SK-N-SH (cell line): ENCODE measurements around the gene CUX1. TPM values are rescaled to one million over a fixed set of nuclear protein-coding genes. Genes with fewer than 3 reads are reported as not detected.

Experiments used
- CTCF ChIA-PET: fragments of 300-600, 350-600 bp; formaldehyde crosslinking; extraction: SDS; loops from one replicate; lab custom pipeline; 2021; lab: Yijun Ruan, JAX
- POLR2A ChIA-PET: fragments of 350-600 bp; sonication (Branson Sonifier 250); formaldehyde crosslinking; extraction: SDS; loops from one replicate; lab custom pipeline; 2020; ENCODE audit warnings: antibody characterized with exemption, inconsistent platforms; lab: Yijun Ruan, JAX
- DNase-seq: peaks from one replicate; pipeline ENCODE4 v3.0.0; 2012
- H2AFZ ChIP-seq: fragments of 200-600 bp; sonication (generic); 2 replicates; pipeline ENCODE4 v1.8.1; 2016; ENCODE audit warnings: antibody characterized with exemption, mild to moderate bottlenecking, low read depth
- H3F3A ChIP-seq: fragments of 200-600 bp; sonication (generic); replicated peaks from 2 replicates; pipeline ENCODE3; 2016; ENCODE audit warnings: antibody characterized with exemption, mild to moderate bottlenecking; ENCODE audit not compliant: insufficient read depth
- H3K27ac ChIP-seq, 2 experiments: fragments of 200-500 bp in 1 of 2; fragments of 200-600 bp in 1 of 2; sonication (Bioruptor generic) in 1 of 2; sonication (generic), shearing (Covaris generic) in 1 of 2; 2 replicates each; pipeline versions ENCODE4 v1.5.1 to v1.6.1; 2014 to 2016; ENCODE audit warnings: low read depth in 2 of 2, inconsistent platforms in 1 of 2, low read length in 1 of 2, mild to moderate bottlenecking in 1 of 2, mixed read lengths in 1 of 2
- H3K27me3 ChIP-seq: fragments of 200-600 bp; sonication (generic), shearing (Covaris generic); 2 replicates; pipeline ENCODE4 v1.6.1; 2016; ENCODE audit warnings: mixed run types; ENCODE audit not compliant: insufficient read depth
- H3K36me3 ChIP-seq, 2 experiments: fragments of 200-500 bp in 1 of 2; fragments of 200-600 bp in 1 of 2; sonication (Bioruptor generic) in 1 of 2; sonication (generic) in 1 of 2; replicated peaks in 1 of 2; 2 replicates each; pipeline versions ENCODE3 to v1.5.1; 2014 to 2016; ENCODE audit warnings: low read length in 1 of 2, mild to moderate bottlenecking in 1 of 2; ENCODE audit not compliant: insufficient read depth in 2 of 2, control insufficient read depth in 1 of 2
- H3K4me1 ChIP-seq, 2 experiments: fragments of 200-500 bp in 1 of 2; fragments of 200-600 bp in 1 of 2; sonication (Bioruptor generic) in 1 of 2; sonication (generic), shearing (Covaris generic) in 1 of 2; 2 replicates each; pipeline versions ENCODE4 v1.5.1 to v1.6.1; 2014 to 2016; ENCODE audit warnings: low read depth in 1 of 2, low read length in 1 of 2, mixed run types in 1 of 2; ENCODE audit not compliant: insufficient read depth in 2 of 2, control insufficient read depth in 1 of 2
- H3K4me2 ChIP-seq: fragments of 200-600 bp; sonication (generic), shearing (Covaris generic); 2 replicates; pipeline ENCODE4 v1.6.1; 2017; ENCODE audit warnings: mixed run types
- H3K4me3 ChIP-seq, 2 experiments: fragments of 200-500 bp in 1 of 2; fragments of 200-600 bp in 1 of 2; sonication (Bioruptor generic) in 1 of 2; sonication (generic), shearing (Covaris generic) in 1 of 2; 2 replicates each; pipeline versions ENCODE4 v1.5.1 to v1.8.1; 2014 to 2016; ENCODE audit warnings: low read depth in 2 of 2, inconsistent platforms in 1 of 2, low read length in 1 of 2, mild to moderate bottlenecking in 1 of 2, mixed read lengths in 1 of 2, moderate library complexity in 1 of 2
- H3K79me2 ChIP-seq: fragments of 200-600 bp; sonication (generic); 2 replicates; pipeline ENCODE4 v1.8.1; 2017; ENCODE audit warnings: mild to moderate bottlenecking; ENCODE audit not compliant: insufficient read depth
- H3K9ac ChIP-seq: fragments of 200-600 bp; sonication (generic); 2 replicates; pipeline ENCODE4 v1.6.1; 2017; ENCODE audit warnings: mixed run types
- H3K9me2 ChIP-seq: fragments of 200-600 bp; sonication (generic); 2 replicates; pipeline ENCODE4 v1.6.1; 2017; ENCODE audit warnings: mixed run types
- H3K9me3 ChIP-seq: fragments of 200-600 bp; sonication (generic); 2 replicates; pipeline ENCODE4 v1.6.1; 2017; ENCODE audit warnings: mixed run types, mild to moderate bottlenecking, moderate library complexity
- H4K20me1 ChIP-seq: fragments of 200-600 bp; sonication (generic); 2 replicates; pipeline ENCODE4 v1.6.1; 2017; ENCODE audit warnings: mild to moderate bottlenecking, mixed run types; ENCODE audit not compliant: insufficient read depth
- CTCF ChIP-seq: fragments of 200-600 bp; sonication (generic); IDR thresholded peaks from 2 replicates; pipeline ENCODE4 v1.6.1; 2017; ENCODE audit warnings: antibody characterized with exemption, mild to moderate bottlenecking, moderate library complexity
- EP300 ChIP-seq, 2 experiments: IDR thresholded peaks; 2 replicates each; pipeline versions ENCODE4 v1.4.0 to v1.6.1; 2012; ENCODE audit warnings: borderline replicate concordance in 1 of 2, low read depth in 1 of 2, low read length in 1 of 2
- FOSL2 ChIP-seq: IDR thresholded peaks from 2 replicates; pipeline ENCODE4 v1.4.0; 2012; ENCODE audit warnings: low read depth, mild to moderate bottlenecking, moderate library complexity, borderline replicate concordance
- FOXM1 ChIP-seq: IDR thresholded peaks from 2 replicates; pipeline ENCODE4 v1.4.0; 2012; ENCODE audit warnings: low read depth, mild to moderate bottlenecking
- GABPA ChIP-seq: IDR thresholded peaks from 2 replicates; pipeline ENCODE4 v1.4.0; 2012; ENCODE audit warnings: low read depth, mild to moderate bottlenecking
- JUND ChIP-seq: IDR thresholded peaks from 2 replicates; pipeline ENCODE4 v1.4.0; 2012
- MAX ChIP-seq: IDR thresholded peaks from 2 replicates; pipeline ENCODE4 v1.4.0; 2012; ENCODE audit warnings: low read depth
- MEF2A ChIP-seq: IDR thresholded peaks from 2 replicates; pipeline ENCODE4 v1.4.0; 2012; ENCODE audit warnings: low read depth, borderline replicate concordance
- MXI1 ChIP-seq: IDR thresholded peaks from 2 replicates; pipeline ENCODE4 v1.6.1; 2012; ENCODE audit warnings: mild to moderate bottlenecking, low read depth, low read length, improper control_type of control experiment
- NRF1 ChIP-seq: IDR thresholded peaks from 2 replicates; pipeline ENCODE4 v1.6.1; 2012; ENCODE audit warnings: low read depth, mild to moderate bottlenecking, low read length
- RCOR1 ChIP-seq: fragments of 150-350 bp; IDR thresholded peaks from 2 replicates; pipeline ENCODE4 v1.6.1; 2017; ENCODE audit warnings: antibody characterized with exemption, low read length
- REST ChIP-seq: IDR thresholded peaks from 2 replicates; pipeline ENCODE4 v1.6.1; 2012; ENCODE audit warnings: mild to moderate bottlenecking, low read depth, low read length, moderate library complexity
- RFX5 ChIP-seq: IDR thresholded peaks from 2 replicates; pipeline ENCODE4 v1.6.1; 2012; ENCODE audit warnings: mild to moderate bottlenecking, improper control_type of control experiment, low read length
- TAF1 ChIP-seq: IDR thresholded peaks from 2 replicates; pipeline ENCODE4 v1.6.1; 2012; ENCODE audit warnings: low read depth, mild to moderate bottlenecking, low read length, moderate library complexity, borderline replicate concordance
- USF1 ChIP-seq: IDR thresholded peaks from 2 replicates; pipeline ENCODE4 v1.4.0; 2012; ENCODE audit warnings: low read depth, borderline replicate concordance
- WGBS: methylation state at CpG from one replicate; pipeline ENCODE4 v1.1.6; 2017; ENCODE audit warnings: low lambda C conversion rate; 5-methylcytosine and 5-hydroxymethylcytosine counted together
- polyA plus RNA-seq, 3 experiments: library from polyadenylated mRNA; depleted of rRNA; stranded (reverse); fragments of >200 nt; gene quantifications; 2 replicates each; pipeline ENCODE4 v1.2.3, GENCODE V29; 2012

The CUX1 gene
- polyA plus RNA-seq, 1 of the 3 experiments (the other 2 are of a cell fraction) = 68.6 TPM

GRCh38 chr7:102098986-102099385 is 281.6 kb downstream of the CUX1 start:
- no peaks in the 10 kb centered on the region for H3K79me2 ChIP-seq
- DNase-seq = no peak
- no peak overlapping the region for H3K4me2 ChIP-seq
- H3K9ac ChIP-seq = no peak overlapping the region
- H4K20me1 ChIP-seq = no peaks in the 10 kb centered on the region
- no peak overlapping the region for H3K4me3 ChIP-seq
- CTCF ChIA-PET = no interaction called here
- TF ChIP-seq RFX5 (no peak), REST (no peak), EP300 (IDR thresholded peaks at IDR 0.05; ENCODE audit: borderline replicate concordance in 1 of 2, low read depth in 1 of 2, low read length in 1 of 2) (no peak), JUND (no peak), FOSL2 (no peak), USF1 (no peak), MAX (no peak), GABPA (no peak)
- TF ChIP-seq, all 33 proteins: peak for 0
- H2AFZ ChIP-seq = no peak overlapping the region
- H3K4me1 ChIP-seq = peaks cover 0 to 9% of the 10 kb centered on the region in 2 experiments; a peak in 1 of 4 replicates
- H3K9me3 ChIP-seq = no peaks in the 10 kb centered on the region
- no peaks in the 10 kb centered on the region for H3F3A ChIP-seq
- H3K9me2 ChIP-seq = no peaks in the 10 kb centered on the region
- WGBS = 96% methylated on average over 6 of the region's 6 CpGs
- no peak overlapping the region for H3K27ac ChIP-seq
- H3K27me3 ChIP-seq = no peaks in the 10 kb centered on the region
- H3K36me3 ChIP-seq = peaks cover 9 to 10% of the 10 kb centered on the region in 2 experiments
- POLR2A ChIA-PET = interaction anchor here (0.7 kb wide), 1 partner anchor 193 kb away, joined by 3 read pairs; no protein-coding TSS in a partner anchor

GRCh38 chr7:102099474-102099873 is 282.0 kb downstream of the CUX1 start:
- H3F3A ChIP-seq = no peaks in the 10 kb centered on the region
- H3K4me3 ChIP-seq = no peak overlapping the region
- H2AFZ ChIP-seq = no peak overlapping the region
- H3K36me3 ChIP-seq = peaks cover 12 to 15% of the 10 kb centered on the region in 2 experiments
- no peaks in the 10 kb centered on the region for H3K9me3 ChIP-seq
- TF ChIP-seq JUND = no peak
- TF ChIP-seq MEF2A = no peak
- no peak for TF ChIP-seq TAF1
- TF ChIP-seq FOXM1 = no peak
- no peak for TF ChIP-seq NRF1
- TF ChIP-seq MXI1 = no peak
- TF ChIP-seq FOSL2 = no peak
- TF ChIP-seq CTCF = no peak
- TF ChIP-seq REST = no peak
- no peak for TF ChIP-seq RCOR1
- H3K79me2 ChIP-seq = no peaks in the 10 kb centered on the region
- WGBS = 99% methylated on average over 3 of the region's 3 CpGs
- ChIA-PET POLR2A (interaction anchor here (0.7 kb wide), 1 partner anchor 194 kb away, joined by 3 read pairs; no protein-coding TSS in a partner anchor), CTCF (interaction anchor here (1.0 to 1.2 kb wide), 2 partner anchors 10 to 138 kb away, joined by 3 to 7 read pairs; no protein-coding TSS in a partner anchor)
- H3K4me1 ChIP-seq = peaks cover 0 to 9% of the 10 kb centered on the region in 2 experiments; a peak in 1 of 4 replicates
- no peaks in the 10 kb centered on the region for H4K20me1 ChIP-seq
- DNase-seq = no peak
- H3K27ac ChIP-seq = no peak overlapping the region
- no peaks in the 10 kb centered on the region for H3K27me3 ChIP-seq
- no peaks in the 10 kb centered on the region for H3K9me2 ChIP-seq
- no peak overlapping the region for H3K4me2 ChIP-seq
- H3K9ac ChIP-seq = no peak overlapping the region
